ENCODE data around the gene HOXB6.

The HOXB6 gene

GRCh38 chr17:48609033-48609432, 4.2 kb upstream of the HOXB6 start:
- no peak for DNase-seq

DNA sequence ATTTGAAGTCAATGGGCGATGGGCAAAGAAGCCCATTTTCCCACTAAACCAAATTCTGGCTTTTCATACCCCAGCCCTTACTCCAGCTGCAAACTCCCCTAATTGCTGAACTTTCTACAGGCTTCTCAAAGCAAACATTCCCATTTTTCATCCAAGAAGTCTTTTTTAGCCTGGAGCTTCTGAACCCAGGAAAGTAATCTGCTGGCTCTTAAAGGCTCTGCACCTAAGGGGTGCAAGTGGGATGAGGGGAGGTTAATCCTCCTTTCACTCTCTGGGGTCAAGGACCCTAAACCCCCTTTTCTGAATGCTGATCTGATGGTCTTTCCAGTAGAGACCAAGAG, 3.7 kb upstream of the HOXB6 start:
- DNase-seq = no peak

- DNase-seq = no peak
These were observed 2.3 kb upstream of the HOXB6 start for GRCh38 chr17:48606892-48607614.

GRCh38 chr17:48605991-48606891, 1.5 kb upstream of the HOXB6 start:
- no peak for DNase-seq

DNA sequence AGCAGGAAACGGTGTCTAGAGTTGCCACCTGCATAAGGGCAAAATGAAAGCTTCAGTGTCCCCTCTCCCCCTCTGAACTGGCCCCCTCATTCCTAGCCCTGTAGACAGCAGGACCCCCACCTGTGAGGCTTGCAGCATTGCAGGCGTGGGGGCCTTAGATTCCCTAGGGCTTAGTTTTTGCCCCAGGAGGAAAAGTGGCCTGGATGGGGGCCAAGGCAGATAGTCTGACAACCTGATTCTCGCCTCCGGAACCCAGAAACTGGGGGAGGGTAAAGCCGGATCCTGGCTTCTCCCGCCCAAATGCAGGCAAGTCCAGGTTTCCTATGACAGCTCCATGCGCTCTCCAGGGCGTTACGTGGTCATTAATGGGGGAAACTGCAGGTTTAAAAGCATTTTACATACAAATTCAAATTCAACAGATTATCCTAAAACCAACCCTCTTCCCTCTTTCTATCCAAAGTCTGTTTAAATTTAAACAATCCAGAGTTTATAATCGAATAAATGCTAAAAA, 678 bp upstream of the HOXB6 start:
- no peak for DNase-seq

DNA sequence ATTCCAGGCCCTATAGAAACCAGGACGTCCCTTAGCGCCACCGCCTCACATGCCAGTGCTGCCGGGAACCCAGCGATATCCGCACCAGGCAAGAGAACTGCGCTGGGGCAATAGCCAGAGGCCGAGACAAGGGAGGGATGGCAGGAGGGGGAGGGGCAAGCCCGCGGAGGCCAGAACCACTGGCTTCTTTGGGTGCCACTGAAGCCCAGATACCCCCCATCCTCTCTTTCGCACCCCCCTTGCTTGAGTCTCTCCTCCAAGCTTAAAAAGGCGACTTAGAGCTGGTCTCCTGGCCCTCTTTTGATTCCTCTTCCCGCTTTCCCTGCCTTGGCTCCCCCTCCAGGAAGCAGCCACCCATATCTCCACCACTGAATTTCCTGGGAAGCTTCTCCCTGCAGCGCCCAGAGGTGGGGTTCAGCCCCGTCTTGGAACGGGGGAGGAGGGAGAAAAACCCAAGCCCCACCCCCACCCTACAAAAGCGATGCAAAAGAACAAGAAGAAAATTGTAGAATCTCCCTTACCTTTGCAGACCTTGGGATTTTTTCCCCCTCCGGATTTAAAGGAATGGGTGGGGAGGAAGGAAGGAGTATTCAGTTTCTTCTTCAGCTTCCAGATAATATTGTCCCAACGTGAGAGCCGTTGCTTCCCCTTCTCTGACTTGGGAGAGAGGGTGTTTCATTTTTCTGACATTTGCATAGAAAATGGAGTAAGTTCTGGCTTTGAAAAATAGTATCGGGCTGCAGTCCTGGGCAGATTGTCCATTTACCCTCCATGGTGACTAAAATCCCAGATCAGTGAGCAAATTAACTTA, 622 bp downstream of the HOXB6 start:
- no peak for DNase-seq

DNA sequence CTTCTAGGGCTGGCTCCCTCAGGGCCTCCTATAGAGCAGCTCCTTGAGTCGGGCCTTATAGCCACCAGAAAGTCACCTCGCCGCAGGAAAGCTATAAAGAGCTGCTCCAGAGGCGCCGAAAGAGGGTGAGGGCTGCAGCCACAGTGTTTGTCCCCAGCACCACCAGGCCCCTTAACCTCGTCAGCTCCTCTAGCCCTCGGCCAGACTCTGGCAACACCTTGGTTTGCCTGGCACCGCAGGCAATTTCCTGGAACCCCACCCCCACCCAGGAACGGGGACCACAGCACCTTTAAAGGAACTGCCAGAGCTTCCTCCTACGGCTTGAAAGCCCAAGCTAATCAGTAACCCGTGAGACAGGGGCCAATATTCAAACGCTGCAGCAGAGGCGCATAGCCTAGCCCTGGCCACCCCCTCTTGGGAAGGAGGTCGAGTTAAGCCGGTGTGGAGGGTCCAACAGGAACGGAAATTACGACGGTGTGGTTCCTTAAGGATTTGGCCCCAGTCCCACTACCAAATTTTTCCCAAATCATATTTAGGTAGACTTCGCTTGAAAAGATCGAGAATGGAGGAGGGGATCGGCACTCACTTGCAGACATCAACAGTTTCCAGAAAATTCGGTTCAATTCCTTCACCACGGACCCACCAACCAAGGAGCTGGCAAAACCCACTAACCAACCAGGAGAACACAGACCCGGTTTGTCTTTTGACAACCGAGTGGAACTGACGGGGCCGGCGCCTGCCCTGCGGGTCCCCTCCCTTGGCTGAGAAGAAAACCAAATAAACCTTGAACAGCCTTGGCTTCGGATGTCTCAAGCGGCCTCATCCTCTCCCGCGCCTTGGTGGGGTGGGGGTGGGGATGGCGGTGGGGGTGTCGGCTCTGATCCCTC, 3.0 kb downstream of the HOXB6 start:
- no peak for DNase-seq

DNA sequence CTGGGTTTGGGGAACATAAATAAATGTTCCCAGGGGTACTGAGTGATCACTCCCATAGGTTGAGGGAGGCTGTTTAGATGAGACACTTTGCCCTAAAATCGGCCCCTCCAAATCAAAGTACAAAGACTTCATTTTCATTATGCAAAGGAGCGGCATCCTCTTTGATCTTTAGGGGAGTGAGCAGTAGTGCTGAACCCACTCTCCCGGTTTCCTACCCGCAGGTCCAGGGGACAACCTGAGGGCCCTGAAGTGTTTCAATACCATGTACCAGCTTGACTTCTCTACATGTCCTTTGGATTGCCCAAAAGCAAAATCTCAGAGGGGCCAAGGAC, 3.6 kb downstream of the HOXB6 start:
- DNase-seq = no peak

DNA sequence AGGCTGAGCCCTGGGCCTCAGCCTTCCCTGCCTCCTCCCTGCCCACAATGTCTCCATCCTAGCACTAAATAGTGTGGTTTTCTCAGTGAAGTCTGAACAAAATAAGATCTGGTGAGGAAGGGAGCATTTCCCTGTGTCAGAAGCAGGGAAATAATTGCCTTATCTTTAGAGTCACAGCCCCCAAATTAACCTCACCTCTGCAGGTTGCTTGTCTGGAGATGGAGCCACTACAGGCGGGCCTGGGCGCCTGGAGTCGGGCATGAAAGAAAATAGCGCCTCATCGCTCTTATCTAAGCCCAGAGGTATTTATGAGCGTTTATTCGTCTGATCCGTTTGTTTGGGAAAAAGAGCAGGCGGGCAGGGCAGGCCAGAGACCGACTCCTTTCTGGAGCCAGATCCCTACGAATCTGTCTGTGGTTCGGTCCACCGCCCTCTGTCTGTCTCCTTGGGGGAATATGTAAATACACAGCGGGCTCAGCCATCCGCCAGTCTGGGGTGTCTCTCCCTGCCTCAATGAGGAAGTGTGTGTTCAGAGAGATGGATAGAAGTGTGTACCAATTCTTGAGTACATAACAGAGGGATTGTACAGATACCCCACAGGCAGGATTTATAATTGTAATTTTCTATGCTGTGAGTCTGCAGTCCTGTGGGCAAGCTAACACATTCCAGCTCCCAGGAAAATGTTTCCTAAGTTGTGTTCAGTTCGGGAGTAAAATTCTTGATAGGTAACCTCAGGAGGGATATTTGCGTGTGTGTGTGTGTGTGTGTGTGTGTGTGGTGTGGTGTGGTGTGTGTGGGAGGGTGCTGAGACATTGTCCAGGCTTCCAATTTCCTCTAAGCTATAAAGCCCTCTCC, 4.3 kb downstream of the HOXB6 start:
- DNase-seq = no peak

DNA sequence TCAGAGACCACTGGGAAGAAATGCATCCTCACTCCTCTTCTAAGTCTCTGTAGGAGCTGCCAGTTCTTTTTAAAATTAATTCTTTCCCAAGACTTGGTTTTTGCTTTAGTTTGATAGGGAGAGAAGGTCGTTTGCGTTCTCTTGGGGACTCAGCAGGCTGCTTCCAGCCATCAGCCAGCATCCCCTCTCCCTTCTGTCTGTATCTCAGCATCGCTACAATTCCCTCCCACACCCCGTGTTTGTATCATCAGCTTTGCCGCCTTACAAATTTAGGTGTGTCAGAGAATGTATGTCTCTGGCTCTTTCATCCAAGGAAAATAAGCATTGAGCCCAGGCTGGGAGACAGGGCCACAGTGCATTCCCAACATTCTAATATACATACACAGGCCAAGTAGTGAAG, 5.4 kb downstream of the HOXB6 start:
- DNase-seq = no peak

- no peak for DNase-seq
These were observed 6.0 kb downstream of the HOXB6 start for GRCh38 chr17:48598736-48599135.

GRCh38 chr17:48597778-48598631, 6.8 kb downstream of the HOXB6 start:
- DNase-seq = no peak

- no peak for DNase-seq
These were observed 7.3 kb downstream of the HOXB6 start for GRCh38 chr17:48597528-48597777.

- DNase-seq = no peak
These were observed 7.9 kb downstream of the HOXB6 start for GRCh38 chr17:48596735-48597527.

- DNase-seq = peak in 1 of 2 experiments; percentile 30
These were observed 8.6 kb downstream of the HOXB6 start for GRCh38 chr17:48596000-48596734.

DNA sequence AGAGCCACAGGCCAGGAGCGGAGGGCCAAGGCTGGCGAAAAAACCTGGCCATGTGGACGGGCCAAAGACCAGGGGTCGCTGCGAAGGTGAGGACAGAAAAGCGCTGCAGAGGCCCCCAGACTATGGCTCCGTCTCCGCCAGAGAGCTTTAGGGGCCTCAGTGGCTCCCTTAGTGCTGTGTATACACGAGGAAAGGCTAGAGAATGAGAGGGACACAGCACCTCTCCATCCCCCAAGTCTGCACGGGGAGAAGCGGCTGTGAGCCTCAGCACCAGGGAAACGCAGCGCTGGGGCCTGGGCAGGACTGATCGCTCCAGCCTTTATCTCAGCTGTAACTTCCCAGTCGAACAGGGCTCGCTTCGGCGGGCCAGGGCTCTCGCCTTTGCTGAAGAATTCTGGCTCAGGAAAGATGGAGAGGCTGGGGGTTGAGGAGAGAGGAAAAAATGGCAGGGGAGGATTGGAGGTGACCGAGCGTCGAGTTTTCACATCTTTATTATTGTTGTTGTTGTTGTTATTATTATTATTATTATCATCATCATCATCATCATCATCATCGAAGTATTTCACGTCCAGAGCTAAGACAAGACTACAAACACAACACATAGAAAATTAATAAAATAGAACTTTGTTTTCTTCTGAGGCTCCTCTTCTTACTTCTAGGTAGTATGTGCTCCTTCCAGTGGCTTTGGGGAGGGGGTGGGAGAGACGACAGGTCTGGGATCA, 9.3 kb downstream of the HOXB6 start:
- DNase-seq = no peak

GRCh38 chr17:48594538-48595277, 10.1 kb downstream of the HOXB6 start:
- no peak for DNase-seq

Data from NCI-H524 (cell line).